A204.1 (cell line): ENCODE results near the gene C10orf67.
A peak's percentile ranks its signal among the peaks of the same experiment; 100 is the strongest.
"Not testable (repeated sequence)": the region's sequence is repeated elsewhere in the genome, so short reads cannot be mapped to it uniquely, and the experiment has no call there.

ENCODE experiments used
- FAIRE-seq: peaks from 2 replicates; lab custom pipeline; 2012; peaks lifted over from hg19 to GRCh38; lab: Jason Lieb, UNC

C10orf67 gene

DNA sequence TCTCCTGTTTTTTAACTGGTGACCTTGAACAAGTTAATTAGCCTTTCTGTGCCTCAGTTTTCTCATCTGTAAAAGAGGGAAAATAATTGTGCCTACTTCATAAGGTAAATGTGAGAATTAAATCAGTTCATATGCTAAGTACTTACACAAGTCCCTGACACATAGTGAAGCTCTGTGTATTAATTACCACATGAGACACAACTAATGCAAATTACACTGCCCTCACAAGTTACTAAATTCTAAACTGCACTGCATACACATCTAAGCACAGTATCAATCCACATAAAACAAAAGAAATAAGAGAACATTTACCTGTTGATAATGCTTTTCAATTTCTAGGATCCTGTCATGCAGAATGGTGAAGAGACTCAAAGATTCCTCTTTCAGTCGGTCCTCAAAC lies 22.5 kb downstream of the C10orf67 start:
- FAIRE-seq = no peak

DNA sequence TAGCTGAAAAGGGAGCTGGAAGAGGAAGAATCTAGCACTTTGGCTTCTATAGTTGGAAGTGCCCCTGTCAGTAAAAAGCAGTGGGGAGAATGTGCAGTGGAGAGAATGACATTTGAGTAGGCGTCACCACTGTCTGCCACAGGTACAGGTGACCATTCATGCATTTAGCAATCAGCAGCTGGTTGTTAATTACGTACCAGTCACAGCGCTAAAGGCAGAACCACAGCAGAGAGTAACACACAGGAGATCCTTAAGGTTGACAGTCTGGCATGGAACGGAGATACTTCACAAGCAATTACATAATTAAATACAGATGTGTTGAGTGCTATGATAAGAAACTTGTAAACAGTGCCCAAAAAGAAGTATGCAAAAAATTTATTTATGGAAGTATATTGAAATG lies 24.8 kb downstream of the C10orf67 start:
- no peak for FAIRE-seq

DNA sequence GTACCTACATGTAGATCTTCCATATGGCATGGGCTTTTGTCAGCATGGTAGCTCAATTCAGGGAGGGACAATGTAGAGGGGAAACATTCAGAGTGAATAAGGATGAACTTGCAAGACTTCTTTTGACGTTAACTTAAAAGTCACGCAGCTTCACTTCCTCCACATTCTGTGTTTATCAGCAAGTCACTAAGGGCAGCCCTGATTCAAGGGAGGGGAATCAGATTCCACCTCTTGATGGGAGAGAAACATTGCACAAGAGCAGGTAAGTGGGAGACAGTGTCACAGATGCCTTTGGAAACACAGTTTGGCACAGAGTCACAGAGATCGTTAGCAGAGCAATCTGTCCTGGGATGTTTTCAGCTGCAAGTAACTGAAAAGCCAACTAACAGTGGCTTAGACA lies 26.2 kb downstream of the C10orf67 start:
- no peak for FAIRE-seq

DNA sequence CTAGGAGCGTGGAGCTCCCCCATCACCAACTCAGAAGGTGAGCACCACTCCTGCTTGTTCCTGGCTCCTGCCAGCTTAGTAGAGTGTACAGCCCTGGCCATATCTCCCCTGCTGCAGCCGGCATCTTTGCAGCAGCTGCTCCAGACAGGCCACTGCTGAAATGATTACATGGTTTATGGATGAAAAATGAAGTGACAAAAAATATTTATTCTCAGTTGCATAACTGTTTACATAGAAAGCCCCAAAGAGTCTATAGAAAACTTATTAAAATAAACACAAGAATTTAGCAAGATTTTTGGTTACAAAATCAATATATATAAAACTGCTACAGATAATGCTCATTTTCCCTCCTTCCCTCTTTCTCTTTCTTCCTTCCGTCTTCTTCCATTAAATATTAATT lies 27.2 kb downstream of the C10orf67 start:
- no peak for FAIRE-seq

DNA sequence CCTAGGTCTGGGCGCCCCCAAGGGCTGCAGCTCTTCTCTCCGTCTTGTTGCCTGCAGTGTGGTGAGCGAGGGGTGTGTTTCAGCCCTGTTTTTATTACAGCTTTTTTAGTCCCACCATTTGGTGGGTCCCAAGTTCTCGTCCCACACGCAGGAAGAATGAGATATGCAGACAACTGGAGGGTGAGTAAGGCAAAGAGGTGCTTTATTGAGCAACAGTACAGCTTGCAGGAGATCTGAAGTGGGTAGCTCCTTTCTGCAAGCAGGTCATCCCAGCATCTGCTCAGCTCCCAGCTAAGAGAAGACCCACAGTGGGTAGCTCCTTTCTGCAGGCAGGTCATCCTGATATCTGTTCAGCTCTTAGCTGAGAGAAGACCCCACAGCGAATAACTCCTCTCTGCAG lies 28.2 kb downstream of the C10orf67 start:
- no peak for FAIRE-seq

DNA sequence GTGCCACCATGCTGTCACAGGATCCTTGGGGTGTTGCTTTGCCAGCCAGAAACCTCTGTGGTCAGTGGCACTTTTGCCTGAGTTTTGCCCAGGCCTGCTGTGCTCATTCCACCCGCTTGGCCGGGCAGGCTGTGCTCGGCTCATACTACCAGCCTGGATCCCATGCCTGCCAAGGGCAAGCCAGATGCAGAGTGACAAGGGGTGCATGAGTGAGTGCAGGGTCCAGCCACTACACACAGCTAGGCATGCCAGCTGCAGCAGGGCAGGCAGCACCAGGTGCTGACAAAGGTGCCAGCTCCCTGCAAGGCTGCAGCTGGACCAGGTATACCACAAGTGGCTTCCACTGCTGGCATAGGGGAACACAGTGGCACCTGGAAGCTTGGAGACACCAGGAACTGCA lies 28.6 kb downstream of the C10orf67 start:
- no peak for FAIRE-seq

DNA sequence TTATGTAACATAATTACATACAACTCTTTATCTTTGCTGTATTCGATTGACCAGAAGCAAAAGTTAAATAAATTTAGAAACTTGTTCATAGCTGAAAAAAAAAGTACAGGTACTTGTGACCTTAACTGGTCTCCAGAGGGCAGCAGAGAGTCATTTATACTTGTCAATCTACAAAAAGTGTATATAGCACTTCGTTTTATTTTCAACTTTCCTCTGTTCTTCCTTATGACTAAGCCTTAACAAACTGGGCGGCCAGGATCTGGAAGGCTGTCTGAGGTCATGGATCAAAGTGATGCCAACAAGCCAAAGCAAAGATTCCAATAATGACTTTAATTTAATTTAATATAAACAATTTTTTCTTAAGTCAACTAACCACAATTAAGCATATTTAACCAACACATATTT lies 29.8 kb downstream of the C10orf67 start:
- FAIRE-seq = peak; percentile 95

DNA sequence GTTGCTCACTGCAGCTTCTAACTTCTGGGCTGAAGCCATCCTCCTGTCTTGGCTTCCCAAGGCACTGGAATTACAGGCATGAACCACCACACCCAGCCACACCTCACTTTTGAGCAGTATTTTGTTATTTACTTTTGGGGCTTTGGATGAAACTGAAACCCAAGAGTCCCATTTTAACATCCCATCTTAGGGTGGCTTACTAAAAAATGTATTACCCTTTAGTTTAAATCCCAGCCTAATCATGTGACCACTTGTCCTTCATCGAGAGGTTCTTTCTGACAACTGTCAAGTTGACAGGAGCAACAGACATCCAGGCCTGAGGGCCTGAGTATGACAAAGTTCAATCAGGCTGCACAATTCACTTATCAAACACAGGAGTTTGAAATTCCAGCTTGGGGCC lies 33.6 kb downstream of the C10orf67 start:
- no peak for FAIRE-seq

DNA sequence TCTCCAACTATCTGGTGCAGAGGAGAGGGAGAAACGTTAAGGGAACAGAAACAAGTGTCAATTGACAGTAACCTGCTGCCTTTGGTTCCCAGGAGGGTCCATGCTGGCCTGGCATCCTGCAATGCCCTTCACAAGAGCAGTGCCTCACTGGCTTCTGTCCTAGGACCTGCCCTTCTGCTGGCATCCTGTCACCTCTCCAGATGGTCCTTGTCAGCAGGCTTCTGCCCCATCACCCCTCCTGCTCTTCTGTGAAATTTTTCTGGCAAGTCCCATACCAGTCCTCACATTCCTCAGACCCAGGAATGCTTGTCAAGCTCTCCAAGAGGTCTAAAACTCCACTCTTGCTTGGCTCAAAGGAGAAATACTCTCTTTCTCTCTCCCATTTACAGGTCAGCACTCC lies 34.2 kb downstream of the C10orf67 start:
- FAIRE-seq = no peak

DNA sequence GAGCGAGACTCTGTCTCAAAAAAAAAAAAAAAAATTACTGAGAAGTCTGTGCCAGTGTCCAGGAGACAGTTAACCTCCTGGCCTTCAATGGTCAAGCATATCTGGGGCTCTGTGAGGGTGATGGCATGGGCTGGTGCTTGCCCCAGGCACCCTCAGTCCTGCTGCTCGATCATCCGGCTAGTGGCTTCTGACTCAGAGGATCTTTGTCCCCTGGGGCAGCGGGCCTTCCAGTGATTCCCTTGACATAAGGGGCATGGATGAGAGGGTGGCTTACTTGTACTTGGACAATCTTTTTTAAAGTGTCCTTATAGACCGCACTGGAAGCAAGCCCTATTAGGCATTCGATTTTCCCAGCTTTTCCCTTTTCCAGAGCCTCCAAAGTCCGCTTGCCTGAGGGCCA lies 44.6 kb downstream of the C10orf67 start:
- not testable (repeated sequence) for FAIRE-seq

DNA sequence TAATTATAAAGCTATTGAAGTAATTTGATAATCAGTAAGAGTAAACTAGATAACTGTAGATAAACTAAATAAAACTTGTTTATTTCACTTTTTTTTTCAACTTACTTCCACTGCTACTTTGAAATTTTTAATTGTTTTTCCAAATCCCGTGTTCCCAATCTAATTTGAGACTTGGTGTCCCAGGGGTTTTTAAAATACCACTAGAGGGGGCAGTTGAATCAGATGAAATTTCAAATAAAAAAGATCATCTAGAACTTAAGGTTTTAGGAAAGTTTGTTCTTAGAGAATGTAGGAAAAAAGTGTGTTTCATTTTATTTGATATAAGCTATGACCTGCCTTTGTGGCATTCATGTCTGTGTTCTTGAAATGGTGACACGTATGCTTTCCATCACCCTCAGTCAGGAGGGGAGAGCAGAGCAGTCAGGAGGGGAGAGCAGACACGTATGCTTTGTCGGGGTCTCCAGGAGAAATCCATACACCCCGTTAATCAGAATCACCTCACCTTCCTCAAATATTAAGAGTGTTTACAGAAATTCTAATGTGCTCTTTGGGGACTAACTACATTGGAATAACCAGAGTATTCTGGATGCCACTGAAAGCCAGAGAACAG lies 49.9 kb downstream of the C10orf67 start:
- peak; percentile 90 for FAIRE-seq

DNA sequence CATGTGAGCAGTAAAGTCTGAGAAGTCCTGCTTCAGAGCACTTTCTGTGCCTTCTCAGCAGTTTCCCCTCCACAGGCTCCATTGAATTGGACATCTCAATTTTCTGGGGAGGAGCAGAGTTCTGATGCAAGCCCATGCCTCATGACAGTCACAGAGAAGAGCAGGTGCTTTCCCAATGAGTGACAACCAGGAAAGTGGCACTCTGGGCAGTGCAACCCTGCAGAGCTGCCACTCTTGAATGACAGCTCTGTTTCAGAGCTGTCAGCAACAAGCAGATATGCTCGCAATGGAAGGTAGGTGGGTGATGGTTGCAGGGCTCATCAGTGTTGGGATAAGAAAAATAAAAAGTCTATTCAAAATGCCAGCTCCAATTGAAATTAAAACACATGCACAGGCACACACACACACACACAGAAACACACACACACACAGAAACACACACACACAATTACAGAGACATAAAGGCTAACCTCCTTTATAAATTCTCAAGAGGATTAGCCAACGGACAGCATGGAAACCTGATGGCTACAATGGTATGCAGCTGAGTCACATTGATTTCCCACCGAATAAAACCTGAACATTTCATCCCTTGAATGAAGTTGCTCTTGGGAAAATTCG lies 50.5 kb downstream of the C10orf67 start:
- FAIRE-seq = no peak

DNA sequence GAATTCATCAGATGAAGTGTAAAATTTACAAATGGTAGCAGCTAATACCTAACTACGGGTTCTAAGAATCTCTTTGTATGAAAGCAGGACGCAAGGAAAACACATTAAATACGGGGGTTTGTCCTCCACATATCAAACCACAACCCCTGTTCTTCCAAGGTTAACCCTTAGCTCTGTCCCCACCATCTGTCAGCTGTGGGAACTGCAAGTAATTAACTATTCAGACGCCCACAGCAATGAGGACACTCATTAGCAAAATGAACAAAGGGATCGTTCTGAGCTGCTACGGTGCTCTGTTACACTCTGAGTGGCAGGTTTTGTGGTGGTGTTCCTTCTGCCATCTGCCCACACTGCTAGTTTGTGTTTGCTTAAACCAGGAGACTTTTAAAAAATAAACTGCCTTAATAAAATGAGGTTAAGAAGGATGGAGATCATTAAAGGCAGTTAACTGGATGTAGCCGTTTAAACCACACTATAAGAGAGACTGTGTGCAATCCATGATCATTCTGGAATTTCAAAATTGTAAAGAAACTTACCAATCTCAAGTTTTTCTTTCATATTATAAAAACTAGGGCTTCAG lies 51.4 kb downstream of the C10orf67 start:
- FAIRE-seq = no peak

DNA sequence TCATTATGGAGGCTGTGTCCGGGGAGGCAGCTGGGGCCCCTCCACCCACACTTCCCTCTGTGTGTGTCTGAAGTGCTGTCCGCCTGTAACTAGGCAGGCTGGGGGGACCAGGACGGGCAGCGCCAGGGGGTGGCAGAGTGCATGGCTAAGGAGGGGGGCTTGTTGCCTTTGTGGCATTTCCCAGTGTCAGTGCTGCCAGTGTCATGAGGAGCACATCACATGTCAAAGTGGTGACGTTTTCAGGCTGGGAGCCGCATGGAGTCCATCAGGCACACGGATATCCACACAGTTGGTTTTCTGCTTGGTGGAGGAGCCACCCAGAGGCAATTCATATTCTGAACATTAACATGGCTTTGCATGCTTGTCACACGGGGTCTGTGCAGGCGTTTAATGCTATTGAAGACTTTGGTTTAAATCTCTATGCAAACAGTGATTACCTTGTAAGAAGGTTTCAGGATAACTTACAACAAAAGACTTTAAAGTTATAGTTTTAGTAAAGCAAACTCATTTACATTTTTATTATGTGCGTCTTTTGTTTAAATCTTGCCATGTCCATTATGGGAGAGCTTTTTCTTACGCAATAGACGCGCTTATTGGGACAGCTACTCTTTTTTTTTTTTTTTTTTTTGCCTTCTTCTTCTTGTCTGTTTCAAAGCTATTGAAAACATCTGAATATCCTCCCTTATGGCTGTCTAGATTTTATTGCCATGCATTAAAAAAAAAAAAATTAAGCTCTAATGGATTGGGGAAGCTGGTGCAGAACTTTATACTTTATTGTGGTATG lies 52.9 kb downstream of the C10orf67 start:
- no peak for FAIRE-seq

DNA sequence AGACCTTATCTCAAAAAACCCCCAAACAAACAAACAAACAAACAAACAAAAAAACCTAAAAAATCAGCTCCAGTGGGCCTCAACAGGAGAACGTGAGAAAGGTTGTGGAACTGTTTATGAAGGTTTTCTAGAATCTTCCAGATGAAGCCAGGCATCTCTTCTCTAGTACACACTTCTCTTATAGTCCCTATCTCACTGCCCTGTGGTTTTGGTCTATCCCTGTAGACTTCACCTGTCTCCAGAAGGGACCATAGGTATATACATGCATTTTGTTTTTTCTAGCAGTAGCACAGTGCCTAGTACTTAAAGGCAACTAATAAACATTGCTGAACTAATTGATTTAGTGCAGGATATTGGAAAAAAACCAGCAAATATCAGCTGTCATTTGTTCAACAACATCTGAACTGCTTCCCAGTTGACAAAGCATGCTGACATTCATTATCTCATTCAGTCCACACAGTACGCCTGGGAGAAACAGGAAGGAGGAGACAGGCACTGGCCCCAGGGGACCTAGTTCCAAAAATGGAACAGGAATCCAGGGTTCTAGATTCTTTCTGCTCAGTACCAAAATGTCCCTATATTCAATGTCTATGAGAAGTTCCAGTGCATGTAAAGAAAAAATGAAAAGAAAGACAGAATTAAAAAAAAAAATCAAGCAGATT lies 59.8 kb downstream of the C10orf67 start:
- no peak for FAIRE-seq

DNA sequence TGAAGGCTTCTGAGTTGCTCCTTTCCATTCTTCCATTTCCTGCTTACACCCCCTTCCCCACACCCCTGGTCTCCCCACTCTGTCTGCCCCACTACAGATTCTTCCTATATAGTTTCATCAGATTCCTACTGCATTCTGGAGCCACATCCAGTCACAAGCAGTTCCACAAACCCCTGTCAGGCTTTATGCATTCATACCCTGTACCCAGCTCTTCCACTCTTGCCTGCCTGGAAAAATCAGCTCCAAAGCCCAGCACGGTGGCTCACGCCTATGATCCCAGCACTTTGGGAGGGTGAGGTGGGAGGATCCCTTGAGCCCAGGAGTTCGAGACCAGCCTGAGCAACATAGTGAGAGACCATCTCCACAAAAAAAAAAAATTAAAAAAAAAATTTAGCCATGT lies 60.4 kb downstream of the C10orf67 start:
- no peak for FAIRE-seq

DNA sequence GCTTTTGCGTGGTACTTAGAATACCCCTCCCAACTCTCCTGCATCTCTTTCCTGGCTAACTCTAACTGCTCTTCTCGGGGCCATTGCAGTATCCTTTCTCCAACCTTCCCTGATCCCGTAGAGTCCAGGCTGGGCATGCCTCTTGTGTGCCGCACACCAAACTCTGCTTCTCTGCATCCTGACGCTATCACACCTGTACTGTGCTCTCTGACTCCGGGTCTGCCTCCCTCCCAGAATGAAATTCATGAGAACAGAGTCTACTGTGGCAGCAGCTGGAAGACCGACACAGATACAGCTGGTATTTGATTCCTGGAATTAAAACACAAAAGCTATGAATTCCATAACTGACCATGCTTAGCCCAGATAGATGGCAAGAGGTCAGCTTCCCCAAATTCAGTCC lies 60.9 kb downstream of the C10orf67 start:
- no peak for FAIRE-seq

DNA sequence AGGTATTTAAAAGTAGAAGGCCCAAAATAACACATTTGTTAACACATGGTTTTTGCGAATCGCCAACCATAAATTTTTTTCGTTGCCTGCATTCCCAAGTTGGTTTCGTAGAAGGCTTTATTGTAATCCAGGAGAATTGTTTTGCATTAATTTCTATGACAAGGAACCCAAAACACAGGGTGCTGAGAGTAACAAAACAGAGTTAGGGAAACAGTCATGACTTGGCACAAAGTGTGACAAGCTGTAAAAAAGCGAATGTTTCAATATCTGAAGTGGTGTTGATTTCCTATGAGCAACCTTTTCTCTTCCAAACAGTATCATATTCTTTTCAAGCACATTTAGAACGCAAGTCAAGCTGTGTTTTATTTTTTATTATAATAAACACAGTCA lies 63.6 kb downstream of the C10orf67 start:
- no peak for FAIRE-seq

DNA sequence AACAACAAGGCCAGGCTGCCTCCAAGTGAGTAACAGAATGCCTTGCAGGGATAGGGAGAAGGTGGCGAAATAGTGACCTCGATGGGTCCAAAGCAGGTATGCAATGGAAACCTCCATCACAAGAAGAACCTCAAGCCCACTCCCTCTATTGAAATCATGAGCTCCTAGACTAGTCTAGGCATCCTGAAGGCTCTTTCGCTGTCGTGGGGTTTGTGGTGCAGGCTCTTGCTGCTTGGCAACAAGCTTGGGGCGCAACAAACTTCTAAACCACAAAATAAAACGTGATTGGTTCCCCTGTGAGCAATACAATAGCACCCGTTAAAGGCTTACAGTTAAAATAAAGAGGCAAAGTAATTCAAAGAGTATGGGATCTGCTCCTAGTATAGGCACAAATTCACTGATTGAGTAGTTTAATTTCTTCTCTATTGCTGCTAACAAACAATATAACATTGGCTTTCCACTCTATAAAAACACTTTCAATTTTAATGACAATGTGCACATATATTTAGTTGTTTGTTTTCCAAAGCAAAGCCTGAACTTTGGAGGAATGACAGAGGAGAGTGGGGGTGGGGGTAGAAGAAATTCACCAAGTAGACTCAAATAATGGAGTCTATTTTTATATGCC lies 64.1 kb downstream of the C10orf67 start:
- FAIRE-seq = no peak

DNA sequence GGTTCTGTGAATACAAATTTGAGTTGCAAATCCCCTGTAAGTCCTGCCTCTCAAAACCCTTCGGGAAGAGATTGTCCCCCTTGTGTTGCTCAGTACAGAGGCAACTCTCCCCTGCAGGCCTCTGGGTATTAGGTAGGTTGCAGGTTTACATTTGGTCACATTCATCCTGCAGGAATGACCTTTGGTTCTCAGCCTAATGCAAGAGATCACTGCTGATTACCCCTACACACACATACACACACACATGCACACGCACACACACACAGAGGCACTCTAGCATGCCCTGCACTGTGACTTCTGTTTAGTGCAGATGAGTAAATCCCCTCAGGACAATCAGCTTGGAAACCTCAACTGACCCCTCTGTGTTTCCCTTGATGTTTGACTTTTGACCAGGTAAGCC lies 69.2 kb downstream of the C10orf67 start:
- no peak for FAIRE-seq

DNA sequence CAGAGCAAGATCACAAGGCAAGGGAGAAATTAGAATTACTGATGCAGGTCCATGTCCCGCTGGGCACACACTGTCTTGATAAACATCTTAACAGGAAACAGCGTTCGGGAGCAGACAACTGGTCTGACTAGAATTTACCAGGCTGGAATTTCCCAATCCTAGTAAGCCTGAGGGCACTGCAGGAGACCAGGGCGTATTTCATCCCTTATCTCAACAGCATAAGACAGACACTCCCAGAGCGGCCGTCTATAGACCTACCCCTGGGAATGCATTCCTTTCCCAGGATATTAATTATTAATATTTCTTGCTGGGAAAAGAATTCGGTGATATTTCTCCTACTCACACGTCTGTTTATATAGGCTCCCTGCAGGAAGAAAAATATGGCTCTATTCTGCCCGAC lies 70.4 kb downstream of the C10orf67 start:
- not testable (repeated sequence) for FAIRE-seq

DNA sequence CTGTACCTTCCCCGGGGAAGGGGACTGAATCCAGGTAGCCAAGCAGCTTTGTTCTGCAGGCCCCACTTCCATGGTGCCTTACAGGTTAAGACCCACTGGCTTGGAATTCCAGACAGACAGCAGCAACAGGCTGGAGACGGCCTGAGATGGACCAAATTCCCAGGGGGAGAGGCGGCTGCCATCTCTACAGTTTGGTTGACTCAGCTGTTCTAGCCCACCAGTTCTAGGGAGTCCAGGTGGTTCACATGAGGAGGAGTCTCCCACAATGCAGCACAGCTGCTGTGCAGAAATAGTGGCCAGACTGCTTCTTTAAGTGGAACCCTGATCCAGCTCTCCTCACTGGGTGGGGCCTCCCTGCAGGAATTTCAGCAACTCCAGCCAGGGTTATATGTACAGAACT lies 74.1 kb downstream of the C10orf67 start:
- no peak for FAIRE-seq
